GM12878 (cell line): Measurements from ENCODE around the gene NPC1. TPM values are rescaled to one million over a fixed set of nuclear protein-coding genes. Genes with fewer than 3 reads are reported as not detected.

ENCODE experiments used
- ATAC-seq: fragments of 200-7000 bp; cut with Tn5 transposase; 3 replicates; pipeline ENCODE4 v1.9.1; 2020; ENCODE audit warnings: mild to moderate bottlenecking, moderate library complexity
- BruUV-seq: library from RNA; stranded (reverse); fragments of 400-500 nt; replicated peaks from 2 replicates; lab custom pipeline; 2021; lab: Mats Ljungman, UMichigan
- CTCF ChIA-PET: fragments of 300-600 bp; sonication (Branson Sonifier 250); formaldehyde crosslinking; extraction: SDS; loops from one replicate; lab custom pipeline; 2021; ENCODE audit warnings: inconsistent platforms; lab: Yijun Ruan, JAX
- POLR2A ChIA-PET: fragments of 350-600 bp; formaldehyde crosslinking; extraction: SDS; loops from one replicate; lab custom pipeline; 2021; ENCODE audit warnings: inconsistent platforms; lab: Charles Lee
- RAD21 ChIA-PET: fragments of 300-600 bp; sonication (Branson Sonifier 250); formaldehyde crosslinking; loops from one replicate; lab custom pipeline; 2023; ENCODE audit warnings: antibody characterized with exemption; ENCODE audit not compliant: unreplicated experiment; lab: Charles Lee
- SMC1A ChIA-PET: fragments of 300-600 bp; sonication (Branson Sonifier 250); formaldehyde crosslinking; loops from one replicate; lab custom pipeline; 2023; ENCODE audit not compliant: unreplicated experiment, uncharacterized antibody; lab: Charles Lee
- DNase-seq: peaks from one replicate; pipeline ENCODE4 v3.0.0-alpha.2; 2011; ENCODE audit warnings: low read depth, low spot score
- FAIRE-seq: peaks from 3 replicates; lab custom pipeline; 2011; peaks lifted over from hg19 to GRCh38; lab: Jason Lieb, UNC
- H2AFZ ChIP-seq: 2 replicates; pipeline ENCODE4 v1.6.0; 2011; ENCODE audit warnings: low read depth, low read length, control low read depth; ENCODE audit not compliant: control insufficient read depth
- H3K27ac ChIP-seq: 2 replicates; pipeline ENCODE4 v1.5.1; 2011; ENCODE audit warnings: control low read depth; ENCODE audit not compliant: control insufficient read depth, insufficient read depth
- H3K27me3 ChIP-seq, 2 experiments: replicated peaks in 1 of 2; 2 replicates each; pipeline versions ENCODE4 v1.6.0 to v1.6.1; 2011; ENCODE audit warnings: low read length in 1 of 2; ENCODE audit not compliant: control insufficient read depth in 2 of 2, insufficient read depth in 2 of 2
- H3K36me3 ChIP-seq, 2 experiments: 2 replicates each; pipeline ENCODE4 v1.5.1; 2011; ENCODE audit warnings: low read length in 1 of 2; ENCODE audit not compliant: control insufficient read depth in 2 of 2, insufficient read depth in 2 of 2
- H3K4me1 ChIP-seq: 2 replicates; pipeline ENCODE4 v1.6.1; 2011; ENCODE audit warnings: mild to moderate bottlenecking, low read length, moderate library complexity, mixed read lengths; ENCODE audit not compliant: control insufficient read depth, insufficient read depth
- H3K4me2 ChIP-seq: 2 replicates; pipeline ENCODE4 v1.6.0; 2011; ENCODE audit warnings: control low read depth; ENCODE audit not compliant: control insufficient read depth, insufficient read depth
- H3K4me3 ChIP-seq: fragments of 200-600 bp; sonication (generic); 2 replicates; pipeline ENCODE4 v1.5.1; 2016
- H3K79me2 ChIP-seq: 2 replicates; pipeline ENCODE4 v1.6.0; 2011; ENCODE audit warnings: low read length; ENCODE audit not compliant: control insufficient read depth, insufficient read depth
- H3K9ac ChIP-seq: 2 replicates; pipeline ENCODE4 v1.8.0; 2011; ENCODE audit warnings: low read length, control low read depth, mixed read lengths; ENCODE audit not compliant: control insufficient read depth, insufficient read depth
- H3K9me3 ChIP-seq: replicated peaks from 3 replicates; pipeline ENCODE4 v1.5.1; 2011; ENCODE audit warnings: mild to moderate bottlenecking, low read length; ENCODE audit not compliant: control insufficient read depth, insufficient read depth
- H4K20me1 ChIP-seq: 2 replicates; pipeline ENCODE4 v1.6.0; 2011; ENCODE audit not compliant: control insufficient read depth, insufficient read depth
- IRF4 ChIP-seq: IDR thresholded peaks from 2 replicates; pipeline ENCODE4 v1.6.1; 2011; ENCODE audit warnings: low read depth, low read length
- NRF1 ChIP-seq: conservative IDR thresholded peaks from 2 replicates; pipeline ENCODE4 v1.6.1; 2011; ENCODE audit warnings: mild to moderate bottlenecking, low read depth, low read length, improper control_type of control experiment
- POLR2A ChIP-seq: IDR thresholded peaks from 2 replicates; pipeline ENCODE4 v1.6.1; 2011; ENCODE audit warnings: low read depth, mild to moderate bottlenecking, low read length
- YY1 ChIP-seq: IDR thresholded peaks from 2 replicates; pipeline ENCODE4 v1.6.1; 2011; ENCODE audit warnings: low read depth, mild to moderate bottlenecking, low read length
- WGBS: methylation state at CpG from one replicate; pipeline ENCODE4 v1.1.6; 2016; ENCODE audit warnings: low lambda C conversion rate; ENCODE audit not compliant: insufficient replicate concordance, insufficient coverage; ENCODE audit errors: missing lambda C conversion rate; 5-methylcytosine and 5-hydroxymethylcytosine counted together
- in situ Hi-C: fragments of 300-500 bp; cut with MboI; formaldehyde crosslinking; loops from 9 replicates; pipeline ENCODE4 v1.14.3; 2018; ENCODE audit warnings: mixed read lengths
- intact Hi-C: fragments of 100-400 bp; cut with micrococcal nuclease; formaldehyde crosslinking; loops from one replicate; pipeline ENCODE4 v1.14.2; 2022; ENCODE audit not compliant: unreplicated experiment
- polyA plus RNA-seq, 11 experiments: library from polyadenylated mRNA; depleted of rRNA in 4 of 11; unstranded in 6 of 11; stranded (reverse) in 5 of 11; fragments of >200 nt; fragmentation: Nextera tagmentation in 4 of 11; fragmentation: Illumina TruSeq in 1 of 11; extraction: Ambion mirVana in 4 of 11; extraction: Trizol in 1 of 11; gene quantifications; 1 replicate in 1 of 11; 2 replicates in 10 of 11; pipeline versions ENCODE4 v1.2.1 to v1.2.3, GENCODE V29; 2011 to 2016; ENCODE audit warnings: inconsistent platforms in 2 of 11, missing spikeins in 2 of 11, low read depth in 1 of 11
- total RNA-seq, 4 experiments: library from RNA; depleted of rRNA in 3 of 4; stranded (reverse); fragments of >200 nt in 3 of 4; fragmentation: Illumina TruSeq in 1 of 4; extraction: Trizol in 1 of 4; gene quantifications; 2 replicates each; pipeline versions ENCODE4 v1.2.1 to v1.2.3, GENCODE V29; 2013 to 2021
- TF ChIP-seq, protein P1 (sequence below): fragments of 450-650 bp; IDR thresholded peaks from 2 replicates; pipeline ENCODE4 v1.6.1; 2016; ENCODE audit warnings: mild to moderate bottlenecking, moderate library complexity, borderline replicate concordance
- TF ChIP-seq, protein P2 (sequence below): IDR thresholded peaks from 2 replicates; pipeline ENCODE4 v1.6.1; 2012; ENCODE audit warnings: improper control_type of control experiment, low read depth, low read length; ENCODE audit not compliant: insufficient replicate concordance
- TF ChIP-seq, protein P3 (sequence below), 3 experiments: IDR thresholded peaks in 2 of 3; conservative IDR thresholded peaks in 1 of 3; 2 replicates each; pipeline ENCODE4 v1.5.1; 2011; ENCODE audit warnings: low read depth in 3 of 3, low read length in 3 of 3, mild to moderate bottlenecking in 3 of 3, control low read depth in 2 of 3, moderate library complexity in 2 of 3, inconsistent platforms in 1 of 3, mixed read lengths in 1 of 3; ENCODE audit not compliant: control insufficient read depth in 2 of 3, insufficient read depth in 1 of 3; ENCODE audit errors: extremely low read depth in 1 of 3

Gene NPC1
- total and polyA plus RNA-seq, 10 of the 15 experiments (the other 5 are each of a cell fraction or from before 2014, with no cell fraction given): 10.1 to 45.2 (median 19.4) TPM

DNA sequence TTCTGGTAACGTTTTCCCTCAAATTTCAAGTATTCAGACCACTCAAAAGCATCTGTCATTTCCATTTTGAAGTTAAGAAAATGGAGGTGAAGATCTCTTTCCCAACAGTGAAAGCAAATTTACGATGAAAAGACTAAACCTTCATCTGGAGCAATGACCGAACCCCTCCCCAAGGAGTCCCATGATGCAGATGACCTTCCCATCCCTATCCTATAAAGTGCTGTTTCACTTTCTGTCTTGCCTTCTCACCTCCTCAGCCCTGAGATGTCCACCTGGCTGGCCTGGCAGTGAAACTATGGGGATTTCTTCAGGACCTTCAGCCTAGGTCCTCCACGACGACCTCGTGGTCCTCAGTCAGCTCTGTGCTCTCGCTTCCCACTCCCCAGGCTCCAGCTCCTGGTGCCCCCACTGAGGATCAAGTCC lies 925 bp upstream of the NPC1 start (continued):
- TF ChIP-seq, protein P1, sequence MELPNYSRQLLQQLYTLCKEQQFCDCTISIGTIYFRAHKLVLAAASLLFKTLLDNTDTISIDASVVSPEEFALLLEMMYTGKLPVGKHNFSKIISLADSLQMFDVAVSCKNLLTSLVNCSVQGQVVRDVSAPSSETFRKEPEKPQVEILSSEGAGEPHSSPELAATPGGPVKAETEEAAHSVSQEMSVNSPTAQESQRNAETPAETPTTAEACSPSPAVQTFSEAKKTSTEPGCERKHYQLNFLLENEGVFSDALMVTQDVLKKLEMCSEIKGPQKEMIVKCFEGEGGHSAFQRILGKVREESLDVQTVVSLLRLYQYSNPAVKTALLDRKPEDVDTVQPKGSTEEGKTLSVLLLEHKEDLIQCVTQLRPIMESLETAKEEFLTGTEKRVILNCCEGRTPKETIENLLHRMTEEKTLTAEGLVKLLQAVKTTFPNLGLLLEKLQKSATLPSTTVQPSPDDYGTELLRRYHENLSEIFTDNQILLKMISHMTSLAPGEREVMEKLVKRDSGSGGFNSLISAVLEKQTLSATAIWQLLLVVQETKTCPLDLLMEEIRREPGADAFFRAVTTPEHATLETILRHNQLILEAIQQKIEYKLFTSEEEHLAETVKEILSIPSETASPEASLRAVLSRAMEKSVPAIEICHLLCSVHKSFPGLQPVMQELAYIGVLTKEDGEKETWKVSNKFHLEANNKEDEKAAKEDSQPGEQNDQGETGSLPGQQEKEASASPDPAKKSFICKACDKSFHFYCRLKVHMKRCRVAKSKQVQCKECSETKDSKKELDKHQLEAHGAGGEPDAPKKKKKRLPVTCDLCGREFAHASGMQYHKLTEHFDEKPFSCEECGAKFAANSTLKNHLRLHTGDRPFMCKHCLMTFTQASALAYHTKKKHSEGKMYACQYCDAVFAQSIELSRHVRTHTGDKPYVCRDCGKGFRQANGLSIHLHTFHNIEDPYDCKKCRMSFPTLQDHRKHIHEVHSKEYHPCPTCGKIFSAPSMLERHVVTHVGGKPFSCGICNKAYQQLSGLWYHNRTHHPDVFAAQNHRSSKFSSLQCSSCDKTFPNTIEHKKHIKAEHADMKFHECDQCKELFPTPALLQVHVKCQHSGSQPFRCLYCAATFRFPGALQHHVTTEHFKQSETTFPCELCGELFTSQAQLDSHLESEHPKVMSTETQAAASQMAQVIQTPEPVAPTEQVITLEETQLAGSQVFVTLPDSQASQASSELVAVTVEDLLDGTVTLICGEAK: no peak

DNA sequence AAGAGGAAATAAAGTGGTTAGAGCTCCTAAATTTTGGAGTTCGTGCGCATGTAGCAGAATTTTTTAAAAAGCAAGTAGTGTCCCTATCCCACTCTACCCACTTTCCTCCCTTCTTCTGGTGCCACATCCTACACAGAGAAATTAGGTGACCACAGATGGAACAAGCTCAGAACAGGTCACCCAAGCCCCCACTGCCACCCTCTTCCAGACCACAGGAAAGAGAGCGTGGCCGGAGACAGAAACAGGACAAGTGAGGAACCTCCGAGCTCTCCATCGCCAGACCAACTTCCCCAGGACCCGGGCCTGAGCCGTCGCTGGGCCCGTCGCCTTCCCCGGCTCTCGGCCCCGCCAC lies 433 bp downstream of the NPC1 start:
- POLR2A ChIA-PET: interaction anchor here (0.6 to 2.8 kb wide), 12 partner anchors 10 to 1485 kb away, joined by 3 to 33 read pairs (median 4); partner anchors contain the start of gene RIOK3
- no peaks in the 10 kb centered on the region for H3K36me3 ChIP-seq
- H3K27me3 ChIP-seq: no peaks in the 10 kb centered on the region
- peaks cover 7% of the 10 kb centered on the region; the same call in 1 of the 2 replicates for H3K4me1 ChIP-seq
- 3% methylated on average over 14 of the region's 14 CpGs for WGBS
- no peak for FAIRE-seq
- SMC1A ChIA-PET: interaction anchor here (0.6 to 3.2 kb wide), 22 partner anchors 11 to 626 kb away, joined by 3 to 28 read pairs (median 4); no protein-coding TSS in a partner anchor
- H3K4me3 ChIP-seq: peak overlapping the region; percentile 91
- H3K4me2 ChIP-seq: peak overlapping the region; percentile 82
- RAD21 ChIA-PET: interaction anchor here (0.7 to 2.6 kb wide), 7 partner anchors 28 to 162 kb away, joined by 3 to 22 read pairs (median 4); no protein-coding TSS in a partner anchor
- peak overlapping the region; percentile 78 for H2AFZ ChIP-seq
- no TSS peak for BruUV-seq
- H3K9ac ChIP-seq: peak overlapping the region; percentile 87
- in situ Hi-C loops: no loop called here
- H3K9me3 ChIP-seq: no peaks in the 10 kb centered on the region
- H3K79me2 ChIP-seq: peaks cover 43% of the 10 kb centered on the region
- peak overlapping the region; percentile 96 for H3K27ac ChIP-seq
- ATAC-seq: no peak
- H4K20me1 ChIP-seq: no peaks in the 10 kb centered on the region
- no peak for DNase-seq
- intact Hi-C loops: loop anchor here (2.0 to 5.0 kb wide), 3 partner anchors 33 to 81 kb away; no protein-coding TSS in a partner anchor
- CTCF ChIA-PET: interaction anchor here (0.9 to 3.2 kb wide), 14 partner anchors 11 to 161 kb away, joined by 3 to 21 read pairs (median 4); no protein-coding TSS in a partner anchor
- TF ChIP-seq POLR2A (no peak), IRF4 (no peak), YY1 (no peak), NRF1 (no peak)
- TF ChIP-seq, protein P2, sequence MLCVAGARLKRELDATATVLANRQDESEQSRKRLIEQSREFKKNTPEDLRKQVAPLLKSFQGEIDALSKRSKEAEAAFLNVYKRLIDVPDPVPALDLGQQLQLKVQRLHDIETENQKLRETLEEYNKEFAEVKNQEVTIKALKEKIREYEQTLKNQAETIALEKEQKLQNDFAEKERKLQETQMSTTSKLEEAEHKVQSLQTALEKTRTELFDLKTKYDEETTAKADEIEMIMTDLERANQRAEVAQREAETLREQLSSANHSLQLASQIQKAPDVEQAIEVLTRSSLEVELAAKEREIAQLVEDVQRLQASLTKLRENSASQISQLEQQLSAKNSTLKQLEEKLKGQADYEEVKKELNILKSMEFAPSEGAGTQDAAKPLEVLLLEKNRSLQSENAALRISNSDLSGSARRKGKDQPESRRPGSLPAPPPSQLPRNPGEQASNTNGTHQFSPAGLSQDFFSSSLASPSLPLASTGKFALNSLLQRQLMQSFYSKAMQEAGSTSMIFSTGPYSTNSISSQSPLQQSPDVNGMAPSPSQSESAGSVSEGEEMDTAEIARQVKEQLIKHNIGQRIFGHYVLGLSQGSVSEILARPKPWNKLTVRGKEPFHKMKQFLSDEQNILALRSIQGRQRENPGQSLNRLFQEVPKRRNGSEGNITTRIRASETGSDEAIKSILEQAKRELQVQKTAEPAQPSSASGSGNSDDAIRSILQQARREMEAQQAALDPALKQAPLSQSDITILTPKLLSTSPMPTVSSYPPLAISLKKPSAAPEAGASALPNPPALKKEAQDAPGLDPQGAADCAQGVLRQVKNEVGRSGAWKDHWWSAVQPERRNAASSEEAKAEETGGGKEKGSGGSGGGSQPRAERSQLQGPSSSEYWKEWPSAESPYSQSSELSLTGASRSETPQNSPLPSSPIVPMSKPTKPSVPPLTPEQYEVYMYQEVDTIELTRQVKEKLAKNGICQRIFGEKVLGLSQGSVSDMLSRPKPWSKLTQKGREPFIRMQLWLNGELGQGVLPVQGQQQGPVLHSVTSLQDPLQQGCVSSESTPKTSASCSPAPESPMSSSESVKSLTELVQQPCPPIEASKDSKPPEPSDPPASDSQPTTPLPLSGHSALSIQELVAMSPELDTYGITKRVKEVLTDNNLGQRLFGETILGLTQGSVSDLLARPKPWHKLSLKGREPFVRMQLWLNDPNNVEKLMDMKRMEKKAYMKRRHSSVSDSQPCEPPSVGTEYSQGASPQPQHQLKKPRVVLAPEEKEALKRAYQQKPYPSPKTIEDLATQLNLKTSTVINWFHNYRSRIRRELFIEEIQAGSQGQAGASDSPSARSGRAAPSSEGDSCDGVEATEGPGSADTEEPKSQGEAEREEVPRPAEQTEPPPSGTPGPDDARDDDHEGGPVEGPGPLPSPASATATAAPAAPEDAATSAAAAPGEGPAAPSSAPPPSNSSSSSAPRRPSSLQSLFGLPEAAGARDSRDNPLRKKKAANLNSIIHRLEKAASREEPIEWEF: no peak
- TF ChIP-seq, protein P3, sequence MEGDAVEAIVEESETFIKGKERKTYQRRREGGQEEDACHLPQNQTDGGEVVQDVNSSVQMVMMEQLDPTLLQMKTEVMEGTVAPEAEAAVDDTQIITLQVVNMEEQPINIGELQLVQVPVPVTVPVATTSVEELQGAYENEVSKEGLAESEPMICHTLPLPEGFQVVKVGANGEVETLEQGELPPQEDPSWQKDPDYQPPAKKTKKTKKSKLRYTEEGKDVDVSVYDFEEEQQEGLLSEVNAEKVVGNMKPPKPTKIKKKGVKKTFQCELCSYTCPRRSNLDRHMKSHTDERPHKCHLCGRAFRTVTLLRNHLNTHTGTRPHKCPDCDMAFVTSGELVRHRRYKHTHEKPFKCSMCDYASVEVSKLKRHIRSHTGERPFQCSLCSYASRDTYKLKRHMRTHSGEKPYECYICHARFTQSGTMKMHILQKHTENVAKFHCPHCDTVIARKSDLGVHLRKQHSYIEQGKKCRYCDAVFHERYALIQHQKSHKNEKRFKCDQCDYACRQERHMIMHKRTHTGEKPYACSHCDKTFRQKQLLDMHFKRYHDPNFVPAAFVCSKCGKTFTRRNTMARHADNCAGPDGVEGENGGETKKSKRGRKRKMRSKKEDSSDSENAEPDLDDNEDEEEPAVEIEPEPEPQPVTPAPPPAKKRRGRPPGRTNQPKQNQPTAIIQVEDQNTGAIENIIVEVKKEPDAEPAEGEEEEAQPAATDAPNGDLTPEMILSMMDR (IDR thresholded peaks at IDR 0.05 in 2 of 3, conservative IDR thresholded peaks at IDR 0.05 in 1 of 3; ENCODE audit: control insufficient read depth in 2 of 3, extremely low read depth in 1 of 3, insufficient read depth in 1 of 3, low read depth in 3 of 3, low read length in 3 of 3): no peak
